NCI-H748 (cell line): Measurements from ENCODE around the gene ARRB1.
"Not testable (repeated sequence)": the region's sequence is repeated elsewhere in the genome, so short reads cannot be mapped to it uniquely, and the experiment has no call there.

Source experiments
- DNase-seq: peaks from one replicate; lab custom pipeline; 2025; ENCODE audit not compliant: unreplicated experiment; lab: John Stamatoyannopoulos, UW

The ARRB1 gene

DNA sequence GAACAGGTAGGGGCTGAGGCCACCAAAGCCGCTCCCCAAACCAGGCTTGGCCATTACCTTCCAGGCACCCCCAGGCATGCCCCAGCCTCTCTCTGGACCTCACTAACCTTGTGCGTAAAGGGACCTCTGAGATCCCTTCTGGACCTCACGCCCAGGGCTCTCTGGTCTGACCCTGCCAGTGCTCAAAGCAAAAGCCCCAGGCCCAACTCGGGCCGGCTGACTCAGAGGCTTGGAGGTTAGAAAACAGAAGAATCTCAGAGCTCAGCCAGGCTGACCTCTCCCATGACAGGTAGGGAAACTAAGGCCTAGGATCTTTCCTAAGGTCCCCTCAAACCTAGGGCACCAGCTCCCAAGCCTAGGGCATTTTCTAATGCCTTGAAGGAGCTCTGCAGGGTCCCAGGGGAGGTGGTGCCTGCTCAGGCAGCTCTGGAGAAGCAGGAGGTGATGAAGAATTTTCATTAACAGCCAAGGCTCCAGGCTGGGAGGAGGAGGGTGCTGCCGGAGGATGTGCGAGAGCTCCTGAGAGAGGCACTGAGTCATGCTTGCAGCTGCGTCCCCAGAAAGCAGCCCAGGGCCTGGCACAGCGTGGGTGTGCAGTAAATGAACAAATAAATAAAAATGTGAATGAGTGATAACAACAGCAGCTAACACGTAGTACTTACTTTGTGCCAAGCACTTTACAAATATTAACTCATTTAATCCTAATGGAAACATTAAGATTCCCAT is 25.6 kb downstream of the ARRB1 start:
- DNase-seq = no peak

DNA sequence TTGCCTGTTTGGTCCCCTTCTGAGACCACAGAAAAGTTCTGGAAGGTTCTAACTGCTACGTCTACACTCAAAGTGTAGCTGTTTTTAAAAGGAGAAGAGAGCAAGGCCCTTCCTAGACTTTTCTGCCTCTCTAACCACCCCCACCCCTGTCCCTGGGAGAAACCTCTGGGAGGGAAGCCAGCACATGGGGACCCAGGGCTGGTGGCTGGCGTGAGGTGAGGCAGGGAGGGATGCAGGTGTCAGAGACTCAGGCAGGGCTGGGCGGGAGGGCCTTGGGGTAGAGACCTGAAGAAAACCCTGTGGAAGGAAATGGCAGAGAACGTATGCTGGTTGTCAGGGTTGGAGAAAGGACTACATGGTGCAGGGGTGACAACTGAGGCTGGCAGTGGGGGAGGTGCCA is 26.7 kb downstream of the ARRB1 start:
- no peak for DNase-seq

DNA sequence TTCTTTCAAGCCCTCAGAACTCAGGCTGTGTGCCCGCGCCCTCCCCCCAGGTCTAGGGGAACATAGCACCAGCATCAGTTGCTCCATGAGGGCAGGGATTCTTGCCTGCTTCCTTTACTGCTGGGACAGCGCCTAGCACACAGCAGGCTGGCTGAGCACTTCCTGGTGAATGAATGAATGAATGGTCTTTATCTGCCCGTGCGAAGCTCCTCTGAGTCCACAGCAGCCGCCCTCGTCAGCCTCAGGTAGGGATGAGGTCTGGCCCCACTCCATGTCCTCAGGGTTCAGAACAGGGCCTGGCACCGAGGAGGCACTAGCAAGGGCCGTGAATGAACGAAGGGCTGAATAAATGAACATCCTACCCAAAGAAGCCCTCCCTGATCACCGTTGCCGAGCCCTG is 27.3 kb downstream of the ARRB1 start:
- no peak for DNase-seq

DNA sequence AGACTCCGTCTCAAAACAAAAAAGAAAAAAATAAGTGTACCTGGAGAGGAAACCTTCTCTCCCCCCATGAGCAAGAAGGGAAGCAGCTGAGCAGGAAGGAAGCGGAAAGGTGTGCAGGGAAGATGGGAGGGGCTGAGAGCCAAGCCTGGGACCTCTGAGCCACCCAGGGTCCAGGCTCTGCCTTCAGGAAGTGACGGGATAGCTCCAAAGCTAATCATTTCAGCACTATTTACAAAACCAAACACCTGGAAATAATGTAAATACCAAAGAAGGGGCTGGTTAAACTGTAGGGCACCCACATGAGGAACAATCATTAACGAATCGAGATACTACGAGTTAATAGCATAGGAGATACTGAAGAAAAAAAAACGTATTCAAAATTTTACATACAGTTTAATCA is 27.9 kb downstream of the ARRB1 start:
- DNase-seq = peak; percentile 60

DNA sequence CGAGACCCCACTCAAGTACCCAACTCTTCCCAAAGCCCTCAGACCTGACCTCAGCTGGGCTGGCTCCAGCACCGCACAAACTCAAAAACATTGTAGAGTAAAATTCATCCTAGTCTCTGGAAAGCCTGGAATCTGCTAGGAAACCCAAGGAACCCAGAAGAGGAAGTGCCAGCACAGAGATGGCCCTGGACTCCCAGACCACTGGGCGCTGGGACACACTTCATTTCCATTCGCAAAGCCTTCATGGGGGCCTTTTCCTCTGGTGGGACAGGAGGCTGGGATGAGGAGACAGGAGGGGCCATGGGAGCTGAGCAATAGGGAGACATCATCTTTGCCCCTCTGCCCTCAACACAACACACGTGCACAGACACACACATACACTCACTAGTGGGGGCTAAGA is 30.8 kb downstream of the ARRB1 start:
- DNase-seq = no peak

DNA sequence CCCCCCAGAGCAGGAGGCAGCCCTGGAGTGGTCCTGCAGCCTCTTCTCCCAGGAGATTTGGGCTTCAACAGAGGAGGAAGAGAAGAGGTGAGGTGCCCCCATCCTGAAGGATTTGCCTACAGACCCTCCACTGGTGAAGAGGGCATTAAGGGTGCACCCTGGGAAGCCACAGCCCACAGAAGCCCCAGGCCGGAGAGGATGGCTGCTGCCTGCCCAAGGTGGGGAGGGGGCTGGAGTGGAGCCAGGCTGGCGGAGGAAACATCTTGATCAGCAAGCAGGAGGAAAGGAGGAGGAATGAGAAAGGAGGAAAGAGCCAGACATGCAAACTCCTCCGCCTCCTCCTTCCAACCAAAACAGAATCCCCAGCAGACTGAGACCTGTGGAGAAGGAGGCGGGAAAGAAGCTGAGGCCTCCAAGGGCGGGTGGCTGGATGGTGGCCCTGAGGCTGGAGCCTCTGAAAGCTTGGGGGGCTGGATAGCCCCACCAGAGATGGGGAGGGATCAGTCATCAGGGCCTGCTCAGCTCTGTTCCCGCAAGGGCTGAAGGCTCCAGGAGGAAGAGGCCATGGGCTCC is 31.3 kb downstream of the ARRB1 start:
- no peak for DNase-seq

DNA sequence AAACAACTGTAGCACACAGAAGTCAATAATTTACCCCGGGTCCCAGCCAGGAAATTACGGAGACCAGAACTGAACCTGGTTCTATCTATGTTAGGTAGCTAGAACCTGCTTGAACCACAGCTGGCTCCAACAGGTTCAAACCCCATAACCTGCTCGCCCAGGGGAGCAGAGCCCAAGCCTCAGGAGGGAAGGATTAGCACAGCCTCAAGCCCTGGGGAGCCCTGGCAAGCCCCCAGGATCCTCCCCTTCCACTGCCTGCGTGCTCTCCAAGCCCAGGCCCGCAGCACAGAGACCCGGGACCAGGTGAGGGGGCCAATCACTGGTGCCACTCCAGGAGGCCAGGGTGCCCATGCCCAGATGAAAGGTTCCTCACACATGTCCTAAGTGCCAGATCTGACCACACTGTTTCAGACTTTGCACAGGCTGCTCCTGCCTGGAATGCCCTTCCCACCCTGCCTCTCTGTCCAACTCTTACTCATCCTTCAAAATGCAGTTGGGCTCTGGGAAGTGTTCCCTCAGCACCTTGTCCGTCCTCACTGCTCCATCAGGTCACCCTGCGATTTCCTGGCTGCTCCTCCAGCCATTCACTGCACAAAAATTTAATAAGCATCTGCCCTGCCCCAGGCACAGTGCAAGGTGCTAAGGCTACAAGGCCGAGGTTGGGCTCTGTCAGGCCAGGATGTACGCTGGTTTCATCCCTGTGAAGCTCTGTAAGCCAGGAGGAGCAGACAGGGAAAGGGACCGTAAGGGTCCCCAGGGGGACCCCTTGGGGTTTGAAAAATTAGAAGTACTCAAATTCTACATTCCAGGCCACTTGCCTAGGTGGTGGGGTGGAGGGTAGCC is 32.2 kb downstream of the ARRB1 start:
- no peak for DNase-seq

DNA sequence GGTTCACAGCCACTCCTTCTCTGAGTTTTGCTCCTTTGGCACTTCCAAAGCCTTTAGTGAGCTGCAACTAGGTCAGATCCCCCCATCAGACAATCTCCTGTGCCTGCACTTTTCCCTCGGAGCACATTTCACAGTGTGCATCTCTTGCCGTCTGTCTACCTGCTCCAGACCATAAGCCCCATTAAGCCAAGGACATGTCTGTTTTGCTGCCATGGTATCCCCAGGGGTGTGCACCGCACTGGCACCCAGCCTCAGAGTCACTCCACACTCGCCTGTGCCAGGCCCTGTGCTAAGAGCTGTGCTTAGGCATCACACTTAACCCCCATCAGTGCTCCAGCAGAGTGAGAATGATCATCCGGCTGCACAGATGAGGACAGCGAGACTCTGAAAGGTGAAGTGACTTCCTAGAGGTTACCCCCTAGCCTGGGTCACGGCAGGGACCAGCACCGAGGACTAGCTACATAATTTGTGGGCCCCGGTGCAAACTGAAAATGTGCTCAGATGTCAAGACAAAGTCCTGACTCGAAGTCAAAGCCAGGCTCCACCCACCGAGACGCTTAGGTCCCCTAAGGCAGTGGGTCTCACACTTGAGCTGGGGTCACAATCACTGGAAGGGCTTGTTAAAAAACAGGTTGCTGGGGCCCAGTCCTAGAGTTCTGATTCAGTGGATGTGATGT is 33.9 kb downstream of the ARRB1 start:
- no peak for DNase-seq

DNA sequence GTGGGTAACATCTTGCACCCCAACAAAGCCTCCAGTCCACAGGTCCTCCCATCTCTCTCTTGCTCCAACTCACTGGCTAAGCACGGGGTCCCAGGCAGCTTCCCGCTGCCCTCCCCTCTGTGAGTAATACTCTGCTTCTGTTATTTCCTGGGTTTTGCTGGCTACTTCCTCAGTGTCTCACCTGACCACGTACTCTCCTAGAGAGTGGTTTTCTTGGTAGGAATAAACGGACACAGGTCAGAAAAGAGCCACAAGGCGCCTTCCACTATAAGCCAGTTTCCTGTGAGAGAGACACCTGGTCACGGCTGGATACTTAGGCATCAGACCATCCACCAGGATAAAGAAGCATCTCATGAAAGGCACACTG is 36.0 kb downstream of the ARRB1 start:
- DNase-seq = no peak

DNA sequence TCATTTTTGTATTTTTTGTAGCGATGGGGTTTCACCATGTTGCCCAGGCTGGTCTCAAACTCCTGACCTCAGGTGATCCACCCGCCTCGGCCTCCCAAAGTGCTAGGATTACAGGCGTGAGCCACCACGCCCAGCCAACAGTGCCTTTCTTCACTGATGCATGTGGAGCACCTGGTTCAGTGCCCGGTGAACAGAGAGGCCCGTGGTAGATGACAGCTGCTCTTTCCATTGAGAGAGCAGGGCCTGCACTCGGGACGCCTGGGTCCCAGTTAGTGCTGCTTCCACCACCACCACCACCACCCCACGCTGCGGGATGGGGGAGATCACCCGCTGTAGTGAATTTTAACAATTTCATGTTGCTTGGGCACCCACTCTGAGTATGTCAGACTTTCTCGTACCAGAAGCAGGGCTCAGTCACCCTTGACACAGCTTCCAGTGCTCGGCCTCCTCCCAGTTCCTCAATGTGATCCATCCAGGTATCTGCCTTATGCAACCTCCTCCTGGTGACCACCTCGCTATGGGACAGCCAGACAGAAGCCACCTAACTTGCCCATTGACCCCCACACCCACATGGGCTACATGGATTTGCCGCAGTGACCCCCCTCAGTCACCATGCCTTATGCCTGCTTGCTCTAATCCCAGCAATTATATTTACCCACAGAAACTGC is 36.6 kb downstream of the ARRB1 start:
- DNase-seq = no peak

DNA sequence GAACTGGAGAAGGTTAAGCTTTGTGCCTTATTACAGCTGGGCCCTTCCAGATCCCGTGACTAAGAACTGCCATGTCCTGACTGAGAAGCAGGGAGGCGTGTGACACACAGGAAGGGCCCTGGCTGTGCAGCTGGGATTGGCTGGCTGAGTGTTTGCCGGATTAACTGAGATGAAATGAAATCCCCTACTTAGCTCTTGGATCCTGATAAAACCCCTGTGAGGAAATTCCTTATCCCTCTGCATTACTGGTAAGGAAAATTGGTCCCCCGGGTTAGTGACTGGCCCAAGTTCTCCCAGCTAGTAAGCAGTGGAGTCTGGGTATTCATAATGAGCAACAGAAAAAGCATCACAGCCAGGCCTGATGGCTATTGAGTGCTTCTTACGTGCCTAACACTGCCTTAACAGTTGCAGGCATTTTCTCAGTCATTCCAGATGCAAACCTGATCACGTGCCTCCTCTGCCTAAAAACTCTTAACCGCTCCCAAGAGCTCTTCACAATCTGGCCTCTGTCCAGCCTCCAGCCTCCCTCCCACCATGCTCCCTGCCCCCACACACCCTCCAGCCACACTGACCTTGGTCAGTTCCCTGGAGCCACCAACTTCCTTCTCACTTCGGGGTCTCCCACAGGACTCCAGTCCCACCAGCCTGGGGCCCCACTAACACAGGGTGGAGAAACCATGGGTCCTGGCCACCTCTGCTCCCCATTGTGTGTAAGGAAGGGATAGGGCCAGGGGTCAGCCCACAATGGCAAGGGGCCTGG is 37.8 kb downstream of the ARRB1 start:
- DNase-seq = no peak

DNA sequence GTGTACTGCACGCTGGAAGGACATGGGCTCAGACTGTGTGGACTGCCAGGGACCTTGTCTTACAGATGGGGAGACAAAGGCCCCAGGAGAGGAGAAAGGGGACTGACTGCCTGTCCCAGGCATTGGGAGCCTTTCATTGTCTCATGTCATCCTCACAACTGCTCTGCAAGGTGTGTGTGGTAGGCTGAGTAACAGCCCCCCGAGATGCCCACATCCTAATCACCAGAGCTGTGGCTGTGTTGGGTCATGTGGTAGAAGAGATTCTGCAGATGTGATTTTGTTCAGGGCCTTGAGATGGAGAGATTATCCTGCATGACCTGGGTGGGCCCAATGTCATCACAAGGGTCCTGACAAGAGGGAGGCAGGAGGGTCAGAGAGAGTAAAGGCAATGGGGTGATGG is 39.1 kb downstream of the ARRB1 start:
- no peak for DNase-seq

DNA sequence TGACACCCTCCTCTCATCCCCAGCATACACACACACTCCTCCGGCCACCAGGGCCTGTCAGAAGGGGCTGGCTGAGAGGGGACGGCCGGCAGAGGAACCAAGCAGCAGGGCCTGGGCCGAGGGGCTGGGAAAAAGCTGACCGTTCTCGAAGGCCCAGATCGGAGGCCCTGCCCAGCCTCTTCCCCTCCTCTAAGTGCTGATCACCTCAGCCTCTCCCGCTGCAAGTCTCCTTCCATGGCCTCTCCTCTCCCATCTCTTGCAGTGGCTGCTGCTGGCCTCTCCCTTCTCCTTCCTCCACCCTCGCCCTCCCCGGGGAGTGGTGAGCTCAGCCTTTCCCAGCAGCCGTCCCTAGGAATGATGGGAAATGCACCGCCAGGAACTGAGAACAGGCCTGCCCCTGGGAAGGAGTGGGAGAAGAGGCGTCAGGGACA is 39.6 kb downstream of the ARRB1 start:
- no peak for DNase-seq

DNA sequence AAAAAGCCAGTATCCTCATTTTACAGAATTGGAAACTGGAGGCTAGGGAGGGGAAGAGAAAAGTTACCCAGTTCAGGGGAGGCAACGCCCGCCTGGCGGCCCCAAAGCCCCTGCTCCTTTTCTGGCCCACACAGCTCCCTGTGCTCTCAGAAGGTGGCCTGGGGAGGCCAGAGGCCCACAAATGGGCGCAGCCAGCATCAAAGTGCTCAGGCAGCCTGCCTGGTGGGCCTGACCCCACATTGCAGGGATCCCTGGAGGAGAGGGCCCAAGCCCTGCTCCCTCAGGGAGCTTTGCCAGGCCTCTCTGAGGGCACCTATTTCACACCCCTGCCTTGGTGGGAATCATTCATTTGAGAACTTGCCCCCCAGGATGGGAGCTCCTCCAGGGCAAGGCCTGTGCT is 42.5 kb downstream of the ARRB1 start:
- DNase-seq = no peak

DNA sequence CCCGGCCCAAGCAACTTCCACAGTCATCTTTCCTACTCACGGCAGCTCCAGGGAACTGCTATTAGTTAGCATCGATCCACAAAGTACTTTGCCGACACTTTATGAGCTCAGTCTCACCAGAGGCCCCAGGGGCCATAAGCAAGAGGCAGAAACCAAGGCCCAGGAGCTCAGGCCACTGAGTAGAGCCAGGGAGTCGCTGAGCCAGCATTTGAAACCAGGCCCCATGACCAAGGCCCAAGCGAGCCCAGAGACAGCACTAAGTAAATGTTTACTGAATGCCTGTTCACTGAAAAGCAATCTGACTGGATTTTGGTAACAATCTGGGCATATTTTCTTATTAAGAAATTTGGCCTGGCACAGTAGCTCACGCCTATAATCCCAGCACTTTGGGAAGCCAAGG is 43.3 kb downstream of the ARRB1 start:
- DNase-seq = no peak

DNA sequence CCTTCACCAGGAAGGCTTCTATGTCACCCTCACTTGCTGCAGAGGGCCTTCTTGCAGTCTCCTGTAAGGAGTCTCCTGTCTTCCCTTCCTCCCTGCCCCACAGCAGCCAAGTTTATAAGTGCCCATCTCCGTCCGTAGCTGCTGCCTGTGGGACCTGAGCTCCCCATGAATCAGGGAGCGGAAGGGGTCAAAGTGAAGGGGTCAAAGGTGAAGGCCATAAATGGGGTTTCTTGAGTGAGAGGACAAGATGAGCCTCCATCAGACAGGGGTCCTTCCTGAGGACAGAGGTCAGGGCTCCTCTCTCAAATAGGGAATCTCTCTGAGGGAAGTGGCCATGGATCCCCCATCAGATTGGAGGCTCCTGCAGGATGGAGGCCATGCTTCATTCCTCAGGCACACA is 44.4 kb downstream of the ARRB1 start:
- no peak for DNase-seq

DNA sequence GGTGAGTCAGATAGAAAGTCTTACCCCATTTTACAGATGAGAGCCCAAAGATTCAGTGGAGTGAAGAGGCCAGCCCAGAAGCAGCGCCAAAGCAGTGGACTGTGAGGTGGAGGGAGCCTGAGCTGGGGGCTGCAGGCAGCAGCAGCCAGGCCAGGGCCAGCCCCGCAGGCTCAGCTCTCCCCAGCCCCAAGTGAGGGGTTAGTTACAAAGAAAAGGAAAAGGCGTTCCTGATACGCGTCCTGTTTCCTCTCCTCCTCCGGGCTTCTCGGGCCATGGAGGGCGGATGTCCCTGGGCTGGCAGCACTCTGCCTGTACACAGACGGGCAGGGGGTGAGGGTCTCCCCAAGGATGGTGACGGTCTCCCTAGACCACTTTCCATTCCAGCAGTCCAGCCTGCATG is 44.9 kb downstream of the ARRB1 start:
- DNase-seq = no peak

DNA sequence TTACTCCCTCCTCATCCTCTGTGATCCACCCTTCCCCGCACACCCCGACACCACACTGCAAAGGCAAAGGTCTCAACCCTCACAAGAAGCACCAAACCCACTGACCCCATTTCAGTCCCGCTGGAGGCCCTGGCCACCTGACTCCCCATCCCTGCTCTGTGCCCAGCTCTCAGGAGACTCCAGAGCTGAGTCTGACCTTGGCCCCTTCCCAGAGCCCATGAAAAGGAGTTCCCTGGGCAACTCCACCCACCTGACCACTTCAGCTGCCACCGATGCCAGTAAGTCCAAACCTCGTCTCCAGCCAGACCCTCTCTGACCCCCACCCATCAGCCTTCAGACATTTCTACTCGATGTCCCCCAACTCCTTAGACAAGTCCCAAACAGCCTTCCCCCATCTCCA is 45.5 kb downstream of the ARRB1 start:
- no peak for DNase-seq

DNA sequence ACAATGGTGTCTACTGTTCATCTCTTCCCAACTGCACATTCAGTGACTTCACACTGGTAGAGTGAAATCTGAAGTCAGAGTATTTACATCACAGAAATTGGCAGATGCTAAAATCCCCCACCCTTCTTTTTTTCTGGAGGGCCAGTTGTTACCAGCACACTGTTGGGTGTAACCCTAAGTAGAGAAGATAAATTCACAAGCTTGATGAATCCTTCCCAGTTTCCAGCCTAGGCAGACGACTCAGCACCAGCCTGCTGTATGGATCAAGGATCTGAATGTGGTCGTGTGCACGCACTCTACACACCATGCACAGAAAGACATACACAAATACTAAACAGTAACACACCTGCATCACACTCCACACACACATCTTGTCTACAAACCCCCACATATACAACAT is 46.0 kb downstream of the ARRB1 start:
- no peak for DNase-seq

DNA sequence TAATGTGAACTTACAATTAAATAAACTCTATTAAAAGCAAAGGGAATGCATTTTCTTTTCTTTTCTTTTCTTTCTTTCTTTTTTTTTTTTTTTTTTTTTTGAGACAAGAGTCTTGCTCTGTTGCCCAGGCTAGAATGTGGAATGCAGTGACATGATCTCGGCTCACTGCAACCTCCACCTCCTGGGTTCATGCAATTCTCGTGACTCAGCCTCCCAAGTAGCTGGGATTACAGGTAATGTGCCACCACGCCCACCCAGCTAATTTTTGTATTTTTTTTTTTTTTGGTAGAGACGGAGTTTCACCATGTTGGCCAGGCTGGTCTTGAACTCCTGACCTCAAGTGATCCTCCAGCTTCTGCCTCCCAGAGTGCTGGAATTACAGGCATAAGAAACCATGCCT is 46.5 kb downstream of the ARRB1 start:
- not testable (repeated sequence) for DNase-seq
